GM04503 (cell line): ENCODE measurements around the gene CYP20A1.
A peak's percentile ranks its signal among the peaks of the same experiment; 100 is the strongest.
"Not testable (repeated sequence)": the region's sequence is repeated elsewhere in the genome, so short reads cannot be mapped to it uniquely, and the experiment has no call there.

ENCODE experiments used
- DNase-seq: peaks from one replicate; pipeline ENCODE4 v3.0.0-alpha.2; 2012; ENCODE audit warnings: low read depth

CYP20A1 gene

GRCh38 chr2:203238704-203239526 lies at the start of gene CYP20A1:
Gene CYP20A1 (plus strand): TSS chr2:203239018. CDS start chr2:203239063, 45 bp downstream.
- peak; percentile 78 for DNase-seq

- DNase-seq = not testable (repeated sequence)
Measured at GRCh38 chr2:203190547-203190946, 48.3 kb upstream of the CYP20A1 start.

GRCh38 chr2:203191026-203191425 lies 47.8 kb upstream of the CYP20A1 start:
- DNase-seq = not testable (repeated sequence)

- DNase-seq = no peak
Measured at GRCh38 chr2:203191961-203192360, 46.9 kb upstream of the CYP20A1 start.

GRCh38 chr2:203195331-203196036 lies 43.3 kb upstream of the CYP20A1 start:
- no peak for DNase-seq

GRCh38 chr2:203200866-203201265 lies 38.0 kb upstream of the CYP20A1 start:
- no peak for DNase-seq

GRCh38 chr2:203201426-203201825 lies 37.4 kb upstream of the CYP20A1 start:
- DNase-seq = no peak

GRCh38 chr2:203209538-203209937 lies 29.3 kb upstream of the CYP20A1 start:
- DNase-seq = no peak

GRCh38 chr2:203225423-203226039 lies 13.3 kb upstream of the CYP20A1 start:
- DNase-seq = no peak

- not testable (repeated sequence) for DNase-seq
Measured at GRCh38 chr2:203229674-203230073, 9.1 kb upstream of the CYP20A1 start.

GRCh38 chr2:203237346-203238238 lies 1.2 kb upstream of the CYP20A1 start:
- no peak for DNase-seq

- no peak for DNase-seq
Measured at GRCh38 chr2:203238292-203238703, 520 bp upstream of the CYP20A1 start.

- no peak for DNase-seq
Measured at GRCh38 chr2:203240491-203240890, 1.7 kb downstream of the CYP20A1 start.

GRCh38 chr2:203242518-203242917 lies 3.7 kb downstream of the CYP20A1 start:
- DNase-seq = no peak

GRCh38 chr2:203246646-203247045 lies 7.8 kb downstream of the CYP20A1 start:
- no peak for DNase-seq

GRCh38 chr2:203252818-203253217 lies 14.0 kb downstream of the CYP20A1 start:
- no peak for DNase-seq

- not testable (repeated sequence) for DNase-seq
Measured at GRCh38 chr2:203253422-203254095, 14.7 kb downstream of the CYP20A1 start.

- no peak for DNase-seq
Measured at GRCh38 chr2:203261326-203262159, 22.7 kb downstream of the CYP20A1 start.

GRCh38 chr2:203279288-203279687 lies 40.5 kb downstream of the CYP20A1 start:
- DNase-seq = no peak

GRCh38 chr2:203280428-203281064 lies 41.7 kb downstream of the CYP20A1 start:
- DNase-seq = peak; percentile 93
